Adrenal gland (tissue), 5 donors: ENCODE data around the gene NUBP1.

Experiments used
- POLR2A ChIP-seq, 2 donors: fragments of 450-650 bp; IDR thresholded peaks; one replicate each; pipeline ENCODE4 v1.6.1; 2017; ENCODE audit warnings: antibody characterized with exemption in 2 of 2, mild to moderate bottlenecking in 2 of 2, moderate library complexity in 1 of 2
- TF ChIP-seq, protein P1 (sequence below), 6 experiments: fragments of 450-650 bp in 4 of 6; fragments of 200-600 bp in 2 of 6; sonication (generic) in 1 of 6; IDR thresholded peaks; 1 replicate in 5 of 6; 2 replicates in 1 of 6; pipeline versions ENCODE4 v1.5.1 to v1.8.0; 2016 to 2021; ENCODE audit warnings: antibody characterized with exemption in 6 of 6, mild to moderate bottlenecking in 2 of 6, moderate library complexity in 1 of 6
- donor health status: DM: no; HTN: no; CAD: no.

DNA sequence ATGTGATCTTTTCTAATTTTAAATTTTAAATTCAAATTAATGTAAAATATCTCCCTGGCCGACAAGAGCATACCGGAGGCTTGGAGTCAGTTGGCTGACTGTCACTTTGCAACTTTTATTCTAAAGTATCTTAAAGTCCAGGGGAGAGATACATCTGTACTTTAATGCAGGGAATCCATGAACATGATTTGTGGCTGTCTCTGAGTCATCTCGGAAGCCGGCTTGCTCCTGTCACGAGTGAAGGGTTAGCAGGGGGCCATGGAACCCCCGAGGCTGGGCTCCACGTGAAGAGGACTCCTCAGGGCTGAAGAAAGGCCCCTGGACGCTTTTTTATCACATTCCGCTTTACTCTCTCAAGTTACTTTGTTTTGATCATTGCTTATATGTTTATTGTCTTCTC lies 61.7 kb downstream of the NUBP1 start:
- TF ChIP-seq, protein P1, sequence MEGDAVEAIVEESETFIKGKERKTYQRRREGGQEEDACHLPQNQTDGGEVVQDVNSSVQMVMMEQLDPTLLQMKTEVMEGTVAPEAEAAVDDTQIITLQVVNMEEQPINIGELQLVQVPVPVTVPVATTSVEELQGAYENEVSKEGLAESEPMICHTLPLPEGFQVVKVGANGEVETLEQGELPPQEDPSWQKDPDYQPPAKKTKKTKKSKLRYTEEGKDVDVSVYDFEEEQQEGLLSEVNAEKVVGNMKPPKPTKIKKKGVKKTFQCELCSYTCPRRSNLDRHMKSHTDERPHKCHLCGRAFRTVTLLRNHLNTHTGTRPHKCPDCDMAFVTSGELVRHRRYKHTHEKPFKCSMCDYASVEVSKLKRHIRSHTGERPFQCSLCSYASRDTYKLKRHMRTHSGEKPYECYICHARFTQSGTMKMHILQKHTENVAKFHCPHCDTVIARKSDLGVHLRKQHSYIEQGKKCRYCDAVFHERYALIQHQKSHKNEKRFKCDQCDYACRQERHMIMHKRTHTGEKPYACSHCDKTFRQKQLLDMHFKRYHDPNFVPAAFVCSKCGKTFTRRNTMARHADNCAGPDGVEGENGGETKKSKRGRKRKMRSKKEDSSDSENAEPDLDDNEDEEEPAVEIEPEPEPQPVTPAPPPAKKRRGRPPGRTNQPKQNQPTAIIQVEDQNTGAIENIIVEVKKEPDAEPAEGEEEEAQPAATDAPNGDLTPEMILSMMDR (IDR thresholded peaks at IDR 0.05), result no peak
- no peak for TF ChIP-seq POLR2A (IDR thresholded peaks at IDR 0.05)
